Psoas muscle (tissue), 8 donors: ENCODE results near the gene FAM83C. TPM values are rescaled to one million over a fixed set of nuclear protein-coding genes. Genes with fewer than 3 reads are reported as not detected.

ENCODE experiments used
- ATAC-seq, 4 donors: fragments of 200-7000 bp; cut with Tn5 transposase; one replicate each; pipeline ENCODE4 v1.9.1; 2020; ENCODE audit warnings: moderate library complexity in 3 of 4, mild to moderate bottlenecking in 2 of 4
- DNase-seq, 2 donors: peaks; one replicate each; pipeline ENCODE4 v3.0.0-alpha.2; 2020
- H3K27ac ChIP-seq: fragments of 200-600 bp; one replicate; pipeline ENCODE4 v1.8.0; 2022
- H3K27me3 ChIP-seq, 3 donors: fragments of 200-600 bp in 1 of 3; one replicate each; pipeline versions ENCODE4 v1.6.1 to v1.8.0; 2013 to 2022; ENCODE audit warnings: low read length in 2 of 3, mild to moderate bottlenecking in 2 of 3, moderate library complexity in 1 of 3; ENCODE audit not compliant: insufficient read depth in 3 of 3
- H3K36me3 ChIP-seq, 2 donors: fragments of 200-600 bp in 1 of 2; one replicate each; pipeline versions ENCODE4 v1.6.1 to v1.8.0; 2013 to 2022; ENCODE audit warnings: low read depth in 1 of 2, mild to moderate bottlenecking in 1 of 2, moderate library complexity in 1 of 2; ENCODE audit not compliant: insufficient read depth in 1 of 2
- H3K4me1 ChIP-seq: fragments of 200-600 bp; one replicate; pipeline ENCODE4 v1.8.0; 2022
- H3K4me3 ChIP-seq: fragments of 200-600 bp; one replicate; pipeline ENCODE4 v1.8.0; 2022; ENCODE audit warnings: mild to moderate bottlenecking
- H3K9me3 ChIP-seq: fragments of 200-600 bp; one replicate; pipeline ENCODE4 v1.8.0; 2022
- WGBS, 3 donors: extraction: QIAGEN DNeasy Blood & Tissue Kit; methylation state at CpG; one replicate each; pipeline versions ENCODE4 v1.1.6 to v1.1.7; 2013; 5-methylcytosine and 5-hydroxymethylcytosine counted together
- intact Hi-C, 2 donors: fragments of 100-400 bp; cut with DNase I; formaldehyde crosslinking; loops; one replicate each; pipeline versions ENCODE4 v1.11.0 to v1.14.2; 2022
- polyA plus RNA-seq, 3 donors: library from polyadenylated mRNA; stranded (reverse); fragments of 200-250 nt; gene quantifications; one replicate each; pipeline ENCODE4 v1.2.3, GENCODE V29; 2013
- total RNA-seq, 4 donors: library from RNA; stranded (reverse); fragmentation: NEBNext Ultra II Directional in 2 of 4; extraction: Animal tissue kit (Norgen Biotek cat#: 25700) in 2 of 4; gene quantifications; one replicate each; pipeline versions ENCODE4 v1.2.1 to v1.2.4, GENCODE V29; 2021 to 2023
- TF ChIP-seq, protein P1 (sequence below): fragments of 200-600 bp; IDR thresholded peaks from one replicate; pipeline ENCODE4 v1.8.0; 2022; ENCODE audit warnings: antibody characterized with exemption
- donor health status: healthy with polysubstance abuse.
- donor health status: DM: no; HTN: no; CAD: no; lungs with moderate emphysema.
- donor health status: Bipolar disorder and iron deficiency.
- donor health status: healthy.
- donor health status: DM: yes; HTN: yes; CAD: no.
- donor health status: DM: no; HTN: no; CAD: no.
- donor health status: DM: no; HTN: no; CAD: no.
- donor health status: DM: yes; HTN: yes; CAD: no.

FAM83C gene
- total and polyA plus RNA-seq, 7 donors = 0.04 to 0.07 (median 0.04) TPM; not detected in 4

DNA sequence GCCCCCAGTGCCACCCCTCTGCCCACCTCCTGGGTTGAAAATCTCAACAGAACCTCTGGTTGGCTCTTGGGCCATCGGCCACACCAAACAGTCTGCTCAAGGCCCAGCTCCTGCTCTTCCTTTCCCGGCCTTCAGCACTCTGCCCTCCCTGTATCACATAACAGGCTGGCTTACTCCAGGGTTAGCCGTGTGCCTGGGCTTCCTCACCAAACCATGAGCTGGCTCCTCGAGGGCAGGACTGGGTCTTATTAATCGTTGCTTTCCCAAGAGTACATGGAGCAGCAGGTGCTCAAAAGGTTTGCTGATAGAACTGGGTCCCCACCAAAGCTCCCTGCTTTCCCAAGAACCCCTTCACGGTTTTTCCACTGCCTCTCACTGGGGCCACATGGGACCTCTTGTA, 12.7 kb upstream of the FAM83C start:
- TF ChIP-seq, protein P1, sequence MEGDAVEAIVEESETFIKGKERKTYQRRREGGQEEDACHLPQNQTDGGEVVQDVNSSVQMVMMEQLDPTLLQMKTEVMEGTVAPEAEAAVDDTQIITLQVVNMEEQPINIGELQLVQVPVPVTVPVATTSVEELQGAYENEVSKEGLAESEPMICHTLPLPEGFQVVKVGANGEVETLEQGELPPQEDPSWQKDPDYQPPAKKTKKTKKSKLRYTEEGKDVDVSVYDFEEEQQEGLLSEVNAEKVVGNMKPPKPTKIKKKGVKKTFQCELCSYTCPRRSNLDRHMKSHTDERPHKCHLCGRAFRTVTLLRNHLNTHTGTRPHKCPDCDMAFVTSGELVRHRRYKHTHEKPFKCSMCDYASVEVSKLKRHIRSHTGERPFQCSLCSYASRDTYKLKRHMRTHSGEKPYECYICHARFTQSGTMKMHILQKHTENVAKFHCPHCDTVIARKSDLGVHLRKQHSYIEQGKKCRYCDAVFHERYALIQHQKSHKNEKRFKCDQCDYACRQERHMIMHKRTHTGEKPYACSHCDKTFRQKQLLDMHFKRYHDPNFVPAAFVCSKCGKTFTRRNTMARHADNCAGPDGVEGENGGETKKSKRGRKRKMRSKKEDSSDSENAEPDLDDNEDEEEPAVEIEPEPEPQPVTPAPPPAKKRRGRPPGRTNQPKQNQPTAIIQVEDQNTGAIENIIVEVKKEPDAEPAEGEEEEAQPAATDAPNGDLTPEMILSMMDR = no peak
- H3K36me3 ChIP-seq = peaks cover 0 to 17% of the 10 kb centered on the region in 2 donors
- no peaks in the 10 kb centered on the region for H3K9me3 ChIP-seq
- H3K27ac ChIP-seq = peak overlapping the region; percentile 87
- H3K27me3 ChIP-seq = no peaks in the 10 kb centered on the region
- WGBS, 3 donors = 60 to 83% (median 68%) methylated on average over 6 of the region's 6 CpGs
- H3K4me3 ChIP-seq = no peak overlapping the region
- H3K4me1 ChIP-seq = peaks cover 44% of the 10 kb centered on the region
- DNase-seq (no peak), ATAC-seq (peak in 1 of 4 donors; percentile 13)
- intact Hi-C loops = loop anchor here (5.0 kb wide), 2 partner anchors 37 to 132 kb away; partner anchors contain the start of gene GDF5 (in 1 of the 2)

DNA sequence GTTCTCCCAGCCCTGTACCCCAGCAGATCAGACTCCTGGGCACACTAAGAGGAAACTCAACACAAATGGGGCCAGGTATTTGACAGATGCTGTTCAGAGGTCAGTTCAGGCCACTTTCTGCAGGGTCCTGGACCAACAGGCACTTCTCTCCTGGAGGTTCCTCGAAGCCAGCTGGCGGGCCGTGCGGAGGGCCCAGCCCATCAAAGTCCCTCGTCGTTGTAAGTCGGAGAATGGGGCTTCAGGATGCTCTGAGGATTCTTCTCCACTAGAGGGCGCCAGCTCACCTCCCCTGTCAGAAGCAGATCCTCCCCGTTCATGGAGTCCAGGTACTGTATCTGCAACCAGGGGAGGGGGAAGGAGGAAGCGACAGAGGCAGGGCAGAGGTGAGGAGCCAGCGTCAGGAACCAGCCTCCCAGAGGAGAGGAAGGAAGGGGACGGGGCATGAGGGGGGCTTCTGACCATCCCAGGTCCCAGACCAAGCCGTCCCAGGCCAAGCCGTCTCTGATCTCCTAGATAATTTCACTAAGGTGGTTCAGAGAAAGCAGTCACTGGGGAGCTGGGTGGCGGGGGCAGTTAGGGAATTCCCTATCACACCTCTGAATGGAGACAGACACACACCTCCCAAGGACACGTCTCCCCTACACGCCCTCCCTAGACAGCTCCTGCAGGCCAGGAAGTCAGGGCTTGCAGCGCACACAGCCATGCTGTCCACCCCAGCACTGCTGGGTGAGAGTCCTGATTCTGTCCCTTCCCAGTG, 11.7 kb upstream of the FAM83C start:
- Histone ChIP-seq H3K4me1 (peaks cover 44% of the 10 kb centered on the region), H3K36me3 (peaks cover 0 to 17% of the 10 kb centered on the region in 2 donors), H3K27ac (peak overlapping the region; percentile 87), H3K4me3 (no peak overlapping the region), H3K27me3 (no peaks in the 10 kb centered on the region), H3K9me3 (no peaks in the 10 kb centered on the region)
- TF ChIP-seq, protein P1 = peak; percentile 90
- WGBS, 3 donors = 30 to 38% (median 34%) methylated on average over 18 of the region's 18 CpGs
- peak; percentile 28 to 71 (median 48) for ATAC-seq
- intact Hi-C loops = loop anchor here (2.0 to 5.0 kb wide), 2 partner anchors 133 to 145 kb away; partner anchors contain the start of gene GDF5 (in 1 of the 2)
- DNase-seq = peak; percentile 76 to 80

DNA sequence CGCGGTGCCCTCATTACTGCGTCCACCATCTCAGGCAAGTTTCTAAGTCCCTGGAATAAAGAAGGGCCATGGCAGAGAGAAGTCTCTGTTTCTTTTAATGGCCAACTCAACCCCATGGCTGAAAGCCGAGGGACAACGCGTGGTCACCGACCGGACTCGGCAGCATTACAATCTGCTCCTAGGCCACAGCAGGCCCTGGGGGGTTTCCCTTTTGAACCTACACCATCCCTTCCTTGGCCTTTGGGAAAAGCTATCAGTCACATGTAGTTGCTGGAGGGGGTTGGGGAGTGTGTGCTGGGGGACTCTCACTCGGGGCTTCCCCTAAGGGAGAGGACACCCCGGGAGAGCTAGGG, 11.1 kb upstream of the FAM83C start:
- intact Hi-C loops = loop anchor here (2.0 to 5.0 kb wide), 2 partner anchors 134 to 145 kb away; partner anchors contain the start of gene GDF5 (in 1 of the 2)
- Histone ChIP-seq H3K27me3 (no peaks in the 10 kb centered on the region), H3K4me1 (peaks cover 39% of the 10 kb centered on the region), H3K27ac (no peak overlapping the region), H3K36me3 (peaks cover 0 to 17% of the 10 kb centered on the region in 2 donors), H3K4me3 (no peak overlapping the region), H3K9me3 (no peaks in the 10 kb centered on the region)
- WGBS, 3 donors = 75 to 85% (median 77%) methylated on average over 11 of the region's 11 CpGs
- TF ChIP-seq, protein P1 = no peak
- no peak for DNase-seq
- ATAC-seq = no peak

DNA sequence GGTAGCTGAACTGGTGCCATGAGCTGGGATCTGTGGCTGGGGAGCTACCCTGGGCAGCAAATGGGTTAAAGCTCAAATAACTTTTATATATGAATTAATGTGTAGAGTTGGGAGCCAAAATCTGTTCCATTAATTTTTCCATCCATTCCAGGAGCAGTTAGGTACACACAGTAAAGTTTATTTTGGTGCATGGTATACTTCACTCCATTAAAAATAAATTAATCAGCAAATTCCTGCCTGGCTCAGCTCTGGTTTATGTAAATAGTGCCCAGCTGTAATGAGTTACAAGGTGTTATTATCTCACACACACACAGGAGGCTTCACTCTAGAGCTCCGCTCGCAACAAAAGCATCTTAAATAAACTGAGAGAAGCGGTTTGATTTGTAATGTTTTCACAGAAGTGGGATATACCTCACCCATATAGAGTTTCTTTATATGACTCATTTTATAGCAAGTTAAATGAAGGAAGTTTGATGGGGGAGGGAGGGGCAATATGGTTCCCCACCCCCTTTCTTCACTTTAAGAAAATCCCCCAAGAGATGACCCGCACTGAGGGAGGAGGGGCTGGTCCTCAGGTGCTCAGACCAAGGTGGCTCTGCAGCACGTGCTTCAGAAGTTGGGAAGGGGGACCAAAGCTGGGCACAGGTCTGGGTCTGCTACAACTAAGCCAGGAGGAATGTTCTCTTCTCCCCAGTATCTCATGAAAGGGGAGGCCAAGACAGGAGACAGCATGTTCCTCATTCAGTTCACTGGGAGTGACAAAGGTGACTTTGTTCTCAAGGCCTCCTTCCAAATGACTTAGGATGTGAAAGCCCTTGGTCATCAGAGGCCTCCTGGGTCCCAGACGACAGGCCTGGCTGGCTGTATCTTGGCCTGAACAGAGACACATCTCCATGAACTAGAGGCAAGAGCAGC, 10.5 kb upstream of the FAM83C start:
- no peaks in the 10 kb centered on the region for H3K27me3 ChIP-seq

More for the DNA sequence above, 10.5 kb upstream of the FAM83C start:
- ATAC-seq = no peak
- no peak for DNase-seq
- intact Hi-C loops = loop anchor here (2.0 to 5.0 kb wide), 2 partner anchors 135 to 146 kb away; partner anchors contain the start of gene GDF5 (in 1 of the 2)
- WGBS, 3 donors = 86 to 93% (median 90%) methylated on average over 6 of the region's 6 CpGs
- Histone ChIP-seq H3K4me3 (no peak overlapping the region), H3K9me3 (no peaks in the 10 kb centered on the region), H3K4me1 (peaks cover 32% of the 10 kb centered on the region), H3K27ac (no peak overlapping the region), H3K36me3 (peaks cover 0 to 17% of the 10 kb centered on the region in 2 donors)
- TF ChIP-seq, protein P1 = no peak
